GM18502 (cell line): ENCODE measurements around the gene PCDHA12.
"Not testable (repeated sequence)": the region's sequence is repeated elsewhere in the genome, so short reads cannot be mapped to it uniquely, and the experiment has no call there.

Experiments
- ATAC-seq: cut with Tn5 transposase; IDR thresholded peaks from one replicate; pipeline ENCODE4 v1.9.1; 2021; ENCODE audit warnings: mild to moderate bottlenecking; ENCODE audit not compliant: unreplicated experiment, poor library complexity

Gene PCDHA12, protein sequence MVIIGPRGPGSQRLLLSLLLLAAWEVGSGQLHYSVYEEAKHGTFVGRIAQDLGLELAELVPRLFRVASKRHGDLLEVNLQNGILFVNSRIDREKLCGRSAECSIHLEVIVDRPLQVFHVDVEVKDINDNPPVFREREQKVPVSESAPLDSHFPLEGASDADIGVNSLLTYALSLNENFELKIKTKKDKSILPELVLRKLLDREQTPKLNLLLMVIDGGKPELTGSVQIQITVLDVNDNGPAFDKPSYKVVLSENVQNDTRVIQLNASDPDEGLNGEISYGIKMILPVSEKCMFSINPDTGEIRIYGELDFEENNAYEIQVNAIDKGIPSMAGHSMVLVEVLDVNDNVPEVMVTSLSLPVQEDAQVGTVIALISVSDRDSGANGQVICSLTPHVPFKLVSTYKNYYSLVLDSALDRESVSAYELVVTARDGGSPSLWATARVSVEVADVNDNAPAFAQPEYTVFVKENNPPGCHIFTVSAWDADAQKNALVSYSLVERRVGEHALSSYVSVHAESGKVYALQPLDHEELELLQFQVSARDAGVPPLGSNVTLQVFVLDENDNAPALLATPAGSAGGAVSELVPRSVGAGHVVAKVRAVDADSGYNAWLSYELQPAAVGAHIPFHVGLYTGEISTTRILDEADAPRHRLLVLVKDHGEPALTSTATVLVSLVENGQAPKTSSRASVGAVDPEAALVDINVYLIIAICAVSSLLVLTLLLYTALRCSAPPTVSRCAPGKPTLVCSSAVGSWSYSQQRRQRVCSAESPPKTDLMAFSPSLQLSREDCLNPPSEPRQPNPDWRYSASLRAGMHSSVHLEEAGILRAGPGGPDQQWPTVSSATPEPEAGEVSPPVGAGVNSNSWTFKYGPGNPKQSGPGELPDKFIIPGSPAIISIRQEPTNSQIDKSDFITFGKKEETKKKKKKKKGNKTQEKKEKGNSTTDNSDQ

DNA sequence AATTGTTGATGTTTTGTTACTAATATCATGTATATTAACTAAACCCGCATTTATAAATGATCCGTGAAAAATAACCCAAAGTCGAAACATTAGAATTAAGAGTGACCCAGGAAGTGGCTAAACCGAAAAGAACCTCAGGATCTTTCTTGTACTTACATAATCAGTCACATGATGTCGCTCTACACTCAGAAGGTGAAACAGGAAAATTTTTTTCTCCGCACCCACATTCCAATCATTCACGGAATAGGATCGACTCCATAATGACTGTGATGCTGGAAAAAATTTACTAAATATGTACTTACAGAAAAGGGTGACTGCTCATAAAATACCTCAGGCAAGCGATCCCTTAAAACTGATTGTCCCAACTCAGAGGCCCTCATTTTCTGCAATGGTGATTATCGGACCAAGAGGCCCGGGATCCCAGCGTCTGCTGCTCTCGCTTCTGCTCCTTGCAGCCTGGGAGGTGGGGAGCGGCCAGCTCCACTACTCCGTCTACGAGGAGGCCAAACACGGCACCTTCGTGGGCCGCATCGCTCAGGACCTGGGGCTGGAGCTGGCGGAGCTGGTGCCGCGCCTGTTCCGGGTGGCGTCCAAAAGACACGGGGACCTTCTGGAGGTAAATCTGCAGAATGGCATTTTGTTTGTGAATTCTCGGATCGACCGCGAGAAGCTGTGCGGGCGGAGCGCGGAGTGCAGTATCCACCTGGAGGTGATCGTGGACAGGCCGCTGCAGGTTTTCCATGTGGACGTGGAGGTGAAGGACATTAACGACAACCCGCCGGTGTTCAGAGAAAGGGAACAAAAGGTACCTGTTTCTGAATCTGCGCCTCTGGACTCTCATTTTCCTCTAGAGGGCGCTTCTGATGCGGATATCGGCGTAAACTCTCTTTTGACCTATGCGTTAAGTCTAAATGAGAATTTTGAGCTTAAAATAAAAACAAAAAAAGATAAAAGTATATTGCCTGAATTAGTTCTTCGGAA lies at the start of gene PCDHA12:
Gene PCDHA12 (plus strand): TSS at position 224 of the 981 bp plus-strand sequence. CDS start 165 bp downstream, at position 389.
- no peak for ATAC-seq

DNA sequence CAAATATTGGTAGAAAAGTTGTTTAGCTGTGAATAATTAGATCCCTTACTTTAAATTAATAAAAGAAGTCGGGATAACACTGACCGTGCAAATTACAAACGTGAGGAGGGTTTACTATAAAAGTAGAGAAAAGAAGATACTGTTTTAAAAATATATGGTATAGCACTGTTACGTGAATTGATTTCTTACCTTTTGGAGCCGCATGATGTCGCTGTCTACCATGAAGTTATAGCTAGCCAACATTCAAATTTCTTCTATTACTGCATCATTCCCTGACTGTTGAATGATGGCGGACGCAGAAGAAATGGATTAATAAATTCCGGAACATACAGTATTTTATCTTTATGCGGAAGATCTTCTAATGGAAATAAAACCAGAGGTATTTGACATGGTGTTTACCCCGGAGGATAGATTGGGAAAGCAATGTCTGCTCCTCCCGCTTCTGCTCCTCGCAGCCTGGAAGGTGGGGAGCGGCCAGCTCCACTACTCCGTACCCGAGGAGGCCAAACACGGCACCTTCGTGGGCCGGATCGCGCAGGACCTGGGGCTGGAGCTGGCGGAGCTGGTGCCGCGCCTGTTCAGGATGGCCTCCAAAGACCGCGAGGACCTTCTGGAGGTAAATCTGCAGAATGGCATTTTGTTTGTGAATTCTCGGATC lies 47.3 kb upstream of the PCDHA12 start, which contains the start of gene PCDHA6:
Gene PCDHA6 (plus strand): TSS at position 257 of the 658 bp plus-strand sequence. CDS start 132 bp downstream, at position 389.
- no peak for ATAC-seq

DNA sequence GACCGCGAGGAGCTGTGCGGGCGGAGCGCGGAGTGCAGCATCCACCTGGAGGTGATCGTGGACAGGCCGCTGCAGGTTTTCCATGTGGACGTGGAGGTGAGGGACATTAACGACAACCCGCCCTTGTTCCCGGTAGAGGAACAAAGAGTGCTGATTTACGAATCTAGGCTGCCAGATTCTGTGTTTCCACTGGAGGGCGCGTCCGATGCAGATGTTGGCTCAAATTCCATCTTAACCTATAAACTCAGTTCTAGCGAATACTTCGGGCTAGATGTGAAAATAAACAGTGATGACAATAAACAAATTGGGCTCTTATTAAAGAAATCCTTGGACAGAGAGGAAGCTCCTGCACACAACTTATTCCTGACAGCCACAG lies 46.8 kb upstream of the PCDHA12 start:
- ATAC-seq = no peak

DNA sequence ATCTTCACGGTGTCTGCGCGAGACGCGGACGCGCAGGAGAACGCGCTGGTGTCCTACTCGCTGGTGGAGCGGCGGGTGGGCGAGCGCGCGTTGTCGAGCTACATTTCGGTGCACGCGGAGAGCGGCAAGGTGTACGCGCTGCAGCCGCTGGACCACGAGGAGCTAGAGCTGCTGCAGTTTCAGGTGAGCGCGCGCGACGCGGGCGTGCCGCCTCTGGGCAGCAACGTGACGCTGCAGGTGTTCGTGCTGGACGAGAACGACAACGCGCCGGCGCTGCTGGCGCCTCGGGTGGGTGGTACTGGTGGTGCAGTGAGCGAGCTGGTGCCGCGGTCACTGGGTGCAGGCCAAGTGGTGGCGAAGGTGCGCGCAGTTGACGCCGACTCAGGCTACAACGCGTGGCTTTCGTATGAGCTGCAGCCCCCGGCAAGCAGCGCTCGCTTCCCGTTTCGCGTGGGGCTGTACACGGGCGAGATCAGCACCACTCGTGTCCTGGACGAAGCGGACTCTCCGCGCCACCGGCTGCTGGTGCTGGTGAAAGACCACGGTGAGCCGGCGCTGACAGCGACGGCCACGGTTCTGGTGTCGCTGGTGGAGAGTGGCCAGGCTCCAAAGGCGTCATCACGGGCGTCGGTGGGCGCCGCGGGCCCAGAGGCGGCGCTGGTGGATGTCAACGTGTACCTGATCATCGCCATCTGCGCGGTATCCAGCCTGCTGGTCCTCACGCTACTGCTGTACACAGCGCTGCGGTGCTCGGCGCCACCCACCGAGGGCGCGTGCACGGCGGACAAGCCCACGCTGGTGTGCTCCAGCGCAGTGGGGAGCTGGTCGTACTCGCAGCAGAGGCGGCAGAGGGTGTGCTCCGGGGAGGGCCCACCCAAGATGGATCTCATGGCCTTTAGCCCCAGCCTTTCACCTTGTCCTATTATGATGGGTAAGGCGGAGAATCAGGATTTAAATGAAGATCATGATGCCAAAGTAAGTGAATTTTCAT lies 45.3 kb upstream of the PCDHA12 start:
- not testable (repeated sequence) for ATAC-seq

DNA sequence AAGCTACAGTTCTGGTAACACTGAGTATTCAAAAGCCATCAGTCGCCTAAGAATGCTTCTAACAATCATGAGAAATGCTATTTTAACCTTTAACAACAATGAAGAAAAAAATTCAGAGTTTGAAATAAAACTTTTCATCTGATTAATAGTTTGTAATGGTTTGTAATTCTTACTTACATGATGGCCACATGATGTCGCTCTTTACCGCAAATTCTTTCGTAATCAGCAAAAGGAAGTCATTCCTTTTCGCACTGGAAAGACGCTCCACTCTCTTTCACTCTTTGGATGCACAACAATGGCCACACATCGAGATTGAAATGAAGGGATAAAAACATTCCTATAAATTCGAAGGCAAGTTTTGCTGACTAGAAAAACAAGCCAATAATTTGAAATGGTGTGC lies 41.1 kb upstream of the PCDHA12 start, which contains the start of gene PCDHA7:
Gene PCDHA7 (plus strand): TSS at position 277 of the 400 bp plus-strand sequence. CDS start 115 bp downstream, at position 392.
- no peak for ATAC-seq

DNA sequence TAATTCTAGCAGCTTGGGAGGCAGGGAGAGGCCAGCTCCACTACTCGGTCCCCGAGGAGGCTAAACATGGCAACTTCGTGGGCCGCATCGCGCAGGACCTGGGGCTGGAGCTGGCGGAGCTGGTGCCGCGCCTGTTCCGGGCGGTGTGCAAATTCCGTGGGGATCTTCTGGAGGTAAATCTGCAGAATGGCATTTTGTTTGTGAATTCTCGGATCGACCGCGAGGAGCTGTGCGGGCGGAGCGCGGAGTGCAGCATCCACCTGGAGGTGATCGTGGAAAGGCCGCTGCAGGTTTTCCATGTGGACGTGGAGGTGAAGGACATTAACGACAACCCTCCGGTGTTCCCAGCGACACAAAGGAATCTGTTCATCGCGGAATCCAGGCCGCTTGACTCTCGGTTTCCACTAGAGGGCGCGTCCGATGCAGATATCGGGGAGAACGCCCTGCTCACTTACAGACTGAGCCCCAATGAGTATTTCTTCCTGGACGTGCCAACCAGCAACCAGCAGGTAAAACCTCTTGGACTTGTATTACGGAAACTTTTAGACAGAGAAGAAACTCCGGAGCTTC lies 40.6 kb upstream of the PCDHA12 start:
- not testable (repeated sequence) for ATAC-seq

DNA sequence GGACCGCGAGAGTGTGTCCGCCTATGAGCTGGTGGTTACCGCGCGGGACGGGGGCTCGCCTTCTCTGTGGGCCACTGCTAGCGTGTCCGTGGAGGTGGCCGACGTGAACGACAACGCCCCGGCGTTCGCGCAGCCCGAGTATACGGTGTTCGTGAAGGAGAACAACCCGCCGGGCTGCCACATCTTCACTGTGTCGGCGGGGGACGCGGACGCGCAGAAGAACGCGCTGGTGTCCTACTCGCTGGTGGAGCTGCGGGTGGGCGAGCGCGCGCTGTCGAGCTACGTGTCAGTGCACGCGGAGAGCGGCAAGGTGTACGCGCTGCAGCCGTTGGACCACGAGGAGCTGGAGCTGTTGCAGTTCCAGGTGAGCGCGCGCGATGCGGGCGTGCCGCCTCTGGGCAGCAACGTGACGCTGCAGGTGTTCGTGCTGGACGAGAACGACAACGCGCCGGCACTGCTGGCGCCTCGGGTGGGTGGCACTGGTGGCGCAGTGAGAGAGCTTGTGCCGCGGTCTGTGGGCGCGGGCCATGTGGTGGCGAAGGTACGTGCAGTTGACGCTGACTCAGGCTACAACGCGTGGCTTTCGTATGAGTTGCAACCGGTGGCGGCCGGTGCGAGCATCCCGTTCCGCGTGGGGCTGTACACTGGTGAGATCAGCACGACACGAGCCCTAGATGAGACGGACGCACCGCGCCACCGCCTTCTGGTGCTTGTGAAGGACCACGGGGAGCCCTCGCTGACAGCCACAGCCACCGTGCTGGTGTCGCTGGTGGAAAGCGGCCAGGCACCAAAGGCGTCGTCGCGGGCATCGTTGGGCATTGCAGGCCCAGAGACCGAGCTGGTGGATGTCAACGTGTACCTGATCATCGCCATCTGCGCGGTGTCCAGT lies 39.2 kb upstream of the PCDHA12 start:
- ATAC-seq = no peak

DNA sequence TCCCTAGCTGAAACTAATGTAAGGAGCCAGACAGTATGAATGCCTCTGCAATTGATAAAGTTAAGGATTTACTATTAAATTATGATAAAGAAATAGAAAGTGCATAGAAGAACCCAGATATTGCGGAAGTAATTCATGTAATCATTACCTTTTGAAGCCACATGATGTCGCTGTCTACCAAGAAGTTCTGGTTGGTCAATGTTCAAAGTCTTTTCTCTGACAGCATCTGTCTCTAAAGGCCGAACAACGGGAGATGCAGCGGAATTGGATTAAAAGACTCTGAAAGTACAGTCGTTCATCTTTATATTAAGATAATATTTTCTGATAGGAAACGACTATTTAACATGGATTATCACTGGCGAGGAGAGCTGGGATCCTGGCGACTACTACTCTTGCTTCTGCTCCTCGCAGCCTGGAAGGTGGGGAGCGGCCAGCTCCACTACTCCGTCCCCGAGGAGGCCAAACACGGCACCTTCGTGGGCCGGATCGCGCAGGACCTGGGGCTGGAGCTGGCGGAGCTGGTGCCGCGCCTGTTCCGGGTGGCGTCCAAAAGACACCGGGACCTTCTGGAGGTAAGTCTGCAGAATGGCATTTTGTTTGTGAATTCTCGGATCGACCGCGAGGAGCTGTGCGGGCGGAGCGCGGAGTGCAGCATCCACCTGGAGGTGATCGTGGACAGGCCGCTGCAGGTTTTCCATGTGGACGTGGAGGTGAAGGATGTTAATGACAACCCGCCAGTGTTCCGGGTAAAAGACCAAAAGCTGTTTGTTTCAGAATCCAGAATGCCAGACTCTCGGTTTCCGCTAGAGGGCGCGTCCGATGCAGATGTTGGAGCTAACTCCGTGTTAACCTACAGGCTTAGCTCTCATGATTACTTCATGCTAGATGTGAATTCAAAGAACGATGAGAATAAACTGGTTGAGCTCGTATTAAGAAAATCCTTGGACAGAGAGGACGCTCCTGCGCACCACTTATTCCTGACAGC lies 33.8 kb upstream of the PCDHA12 start, which contains the start of gene PCDHA8:
Gene PCDHA8 (plus strand): TSS at position 210 of the 985 bp plus-strand sequence. CDS start 135 bp downstream, at position 345.
- no peak for ATAC-seq

DNA sequence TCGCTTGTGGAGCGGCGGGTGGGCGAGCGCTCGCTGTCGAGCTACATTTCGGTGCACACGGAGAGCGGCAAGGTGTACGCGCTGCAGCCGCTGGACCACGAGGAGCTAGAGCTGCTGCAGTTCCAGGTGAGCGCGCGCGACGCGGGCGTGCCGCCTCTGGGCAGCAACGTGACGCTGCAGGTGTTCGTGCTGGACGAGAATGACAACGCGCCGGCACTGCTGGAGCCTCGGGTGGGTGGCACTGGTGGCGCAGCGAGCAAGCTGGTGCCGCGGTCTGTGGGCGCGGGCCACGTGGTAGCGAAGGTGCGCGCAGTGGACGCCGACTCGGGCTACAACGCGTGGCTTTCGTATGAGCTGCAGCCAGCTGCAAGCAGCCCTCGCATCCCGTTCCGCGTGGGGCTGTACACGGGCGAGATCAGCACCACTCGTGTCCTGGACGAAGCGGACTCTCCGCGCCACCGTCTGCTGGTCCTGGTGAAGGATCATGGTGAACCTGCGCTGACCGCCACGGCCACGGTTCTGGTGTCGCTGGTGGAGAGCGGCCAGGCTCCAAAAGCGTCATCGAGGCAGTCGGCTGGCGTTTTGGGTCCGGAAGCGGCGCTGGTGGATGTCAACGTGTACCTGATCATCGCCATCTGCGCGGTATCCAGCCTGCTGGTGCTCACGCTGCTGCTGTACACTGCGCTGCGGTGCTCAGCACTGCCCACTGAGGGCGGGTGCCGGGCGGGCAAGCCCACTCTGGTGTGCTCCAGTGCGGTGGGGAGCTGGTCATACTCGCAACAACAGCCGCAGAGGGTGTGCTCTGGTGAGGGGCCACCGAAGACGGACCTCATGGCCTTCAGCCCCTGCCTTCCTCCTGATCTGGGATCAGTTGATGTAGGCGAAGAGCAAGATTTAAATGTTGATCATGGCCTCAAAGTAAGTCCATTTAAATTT lies 32.0 kb upstream of the PCDHA12 start:
- ATAC-seq = no peak

DNA sequence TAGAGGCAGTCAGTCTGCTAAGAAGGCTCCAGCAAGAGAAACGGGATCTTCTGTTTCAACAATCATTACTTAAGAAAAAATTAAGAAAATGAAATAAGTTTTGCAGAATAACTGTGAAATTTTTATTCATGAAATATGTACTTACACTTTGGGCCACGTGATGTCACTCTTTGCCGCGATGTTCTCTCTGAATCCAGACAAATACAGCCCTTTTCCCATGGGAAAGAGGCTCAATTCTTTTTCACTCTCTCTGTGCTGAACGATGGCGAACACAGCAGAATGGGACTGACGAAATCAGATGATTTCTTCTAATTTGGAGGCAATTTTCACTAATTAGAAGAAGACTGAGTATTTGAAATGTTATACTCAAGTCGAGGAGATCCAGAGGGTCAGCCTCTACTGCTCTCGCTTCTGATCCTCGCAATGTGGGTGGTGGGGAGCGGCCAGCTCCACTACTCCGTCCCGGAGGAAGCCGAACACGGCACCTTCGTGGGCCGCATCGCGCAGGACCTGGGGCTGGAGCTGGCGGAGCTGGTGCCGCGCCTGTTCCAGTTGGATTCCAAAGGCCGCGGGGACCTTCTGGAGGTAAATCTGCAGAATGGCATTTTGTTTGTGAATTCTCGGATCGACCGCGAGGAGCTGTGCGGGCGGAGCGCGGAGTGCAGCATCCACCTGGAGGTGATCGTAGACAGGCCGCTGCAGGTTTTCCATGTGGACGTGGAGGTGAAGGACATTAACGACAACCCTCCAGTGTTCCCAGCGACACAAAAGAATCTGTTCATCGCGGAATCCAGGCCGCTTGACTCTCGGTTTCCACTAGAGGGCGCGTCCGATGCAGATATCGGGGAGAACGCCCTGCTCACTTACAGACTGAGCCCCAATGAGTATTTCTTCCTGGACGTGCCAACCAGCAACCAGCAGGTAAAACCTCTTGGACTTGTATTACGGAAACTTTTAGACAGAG lies 26.7 kb upstream of the PCDHA12 start, which contains the start of gene PCDHA9:
Gene PCDHA9 (plus strand): TSS at position 244 of the 964 bp plus-strand sequence. CDS start 114 bp downstream, at position 358.
- not testable (repeated sequence) for ATAC-seq

DNA sequence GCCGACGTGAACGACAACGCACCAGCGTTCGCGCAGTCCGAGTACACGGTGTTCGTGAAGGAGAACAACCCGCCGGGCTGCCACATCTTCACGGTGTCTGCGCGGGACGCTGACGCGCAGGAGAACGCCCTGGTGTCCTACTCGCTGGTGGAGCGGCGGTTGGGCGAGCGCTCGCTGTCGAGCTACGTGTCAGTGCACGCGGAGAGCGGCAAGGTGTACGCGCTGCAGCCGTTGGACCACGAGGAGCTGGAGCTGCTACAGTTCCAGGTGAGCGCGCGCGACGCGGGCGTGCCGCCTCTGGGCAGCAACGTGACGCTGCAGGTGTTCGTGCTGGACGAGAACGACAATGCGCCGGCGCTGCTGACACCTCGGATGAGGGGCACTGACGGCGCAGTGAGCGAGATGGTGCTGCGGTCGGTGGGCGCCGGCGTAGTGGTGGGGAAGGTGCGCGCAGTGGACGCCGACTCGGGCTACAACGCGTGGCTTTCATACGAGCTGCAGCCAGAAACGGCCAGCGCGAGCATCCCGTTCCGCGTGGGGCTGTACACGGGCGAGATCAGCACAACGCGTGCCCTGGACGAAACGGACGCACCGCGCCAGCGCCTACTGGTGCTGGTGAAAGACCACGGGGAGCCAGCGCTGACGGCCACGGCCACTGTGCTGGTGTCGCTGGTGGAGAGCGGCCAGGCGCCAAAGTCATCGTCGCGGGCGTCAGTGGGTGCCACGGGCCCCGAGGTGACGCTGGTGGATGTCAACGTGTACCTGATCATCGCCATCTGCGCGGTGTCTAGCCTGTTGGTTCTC lies 25.1 kb upstream of the PCDHA12 start:
- ATAC-seq = not testable (repeated sequence)
